Endothelial cell of umbilical vein (primary cell): ENCODE data around the gene ANK2. TPM values are rescaled to one million over a fixed set of nuclear protein-coding genes. Genes with fewer than 3 reads are reported as not detected.

ENCODE experiments used
- BruUV-seq: library from RNA; stranded (reverse); fragments of 400-500 nt; replicated peaks from 2 replicates; lab custom pipeline; 2021; lab: Mats Ljungman, UMichigan
- CTCF ChIA-PET: fragments of 300-600, 350-600 bp; sonication (Branson Sonifier 250); formaldehyde crosslinking; loops from one replicate; lab custom pipeline; 2021; ENCODE audit warnings: antibody characterized with exemption, inconsistent platforms; lab: Charles Lee
- POLR2A ChIA-PET: fragments of 300-600, 350-600 bp; sonication (Branson Sonifier 250); formaldehyde crosslinking; loops from one replicate; lab custom pipeline; 2021; ENCODE audit warnings: antibody characterized with exemption, inconsistent platforms; lab: Charles Lee
- DNase-seq: peaks from one replicate; pipeline ENCODE4 v3.0.0-alpha.2; 2011; ENCODE audit warnings: low read depth, low spot score
- FAIRE-seq: peaks from 2 replicates; lab custom pipeline; 2011; peaks lifted over from hg19 to GRCh38; lab: Jason Lieb, UNC
- H2AFZ ChIP-seq: 2 replicates; pipeline ENCODE4 v1.6.0; 2012; ENCODE audit warnings: low read depth, low read length, control low read depth, inconsistent platforms
- H3K27ac ChIP-seq: 2 replicates; pipeline ENCODE4 v1.5.1; 2011; ENCODE audit warnings: low read depth, mild to moderate bottlenecking, control low read depth, low read length, moderate library complexity; ENCODE audit not compliant: insufficient read depth
- H3K27me3 ChIP-seq, 2 experiments: 2 replicates each; pipeline versions ENCODE4 v1.6.0 to v1.6.1; 2011; ENCODE audit warnings: low read length in 2 of 2, mixed read lengths in 1 of 2; ENCODE audit not compliant: control insufficient read depth in 2 of 2, insufficient read depth in 2 of 2
- H3K36me3 ChIP-seq, 2 experiments: 2 replicates in 1 of 2; 3 replicates in 1 of 2; pipeline ENCODE4 v1.5.1; 2011; ENCODE audit warnings: low read length in 2 of 2, mild to moderate bottlenecking in 1 of 2, moderate library complexity in 1 of 2; ENCODE audit not compliant: control insufficient read depth in 2 of 2, insufficient read depth in 2 of 2; ENCODE audit errors: extremely low read depth in 1 of 2
- H3K4me1 ChIP-seq: 3 replicates; pipeline ENCODE4 v1.5.1; 2011; ENCODE audit warnings: mild to moderate bottlenecking, low read length; ENCODE audit not compliant: control insufficient read depth, insufficient read depth; ENCODE audit errors: extremely low read depth
- H3K4me2 ChIP-seq: 2 replicates; pipeline ENCODE4 v1.6.1; 2011; ENCODE audit warnings: low read length, control low read depth, mixed read lengths; ENCODE audit not compliant: insufficient read depth
- H3K4me3 ChIP-seq, 3 experiments: fragments of 200-600 bp in 1 of 3; sonication (generic), shearing (Covaris generic) in 1 of 3; replicated peaks in 1 of 3; 2 replicates each; pipeline ENCODE4 v1.5.1; 2011 to 2016; ENCODE audit warnings: control low read depth in 3 of 3, low read length in 3 of 3, mild to moderate bottlenecking in 2 of 3, inconsistent platforms in 1 of 3, low read depth in 1 of 3, moderate library complexity in 1 of 3; ENCODE audit not compliant: insufficient read depth in 1 of 3
- H3K79me2 ChIP-seq: 2 replicates; pipeline ENCODE4 v1.6.0; 2012; ENCODE audit warnings: low read length, inconsistent platforms; ENCODE audit not compliant: control insufficient read depth, insufficient read depth
- H3K9ac ChIP-seq: replicated peaks from 2 replicates; pipeline ENCODE3; 2011; ENCODE audit warnings: low read length, control low read depth; ENCODE audit not compliant: insufficient read depth; ENCODE audit errors: extremely low read depth
- H3K9me1 ChIP-seq: replicated peaks from 3 replicates; pipeline ENCODE4 v1.6.0; 2011; ENCODE audit warnings: mild to moderate bottlenecking, low read length; ENCODE audit not compliant: control insufficient read depth, insufficient read depth; ENCODE audit errors: extremely low read depth
- H3K9me3 ChIP-seq: replicated peaks from 2 replicates; pipeline ENCODE4 v1.5.1; 2012; ENCODE audit warnings: low read length, inconsistent platforms; ENCODE audit not compliant: control insufficient read depth, insufficient read depth
- H4K20me1 ChIP-seq: replicated peaks from 2 replicates; pipeline ENCODE3; 2011; ENCODE audit warnings: mild to moderate bottlenecking, low read length; ENCODE audit not compliant: control insufficient read depth, insufficient read depth; ENCODE audit errors: extremely low read depth
- EZH2 ChIP-seq: IDR thresholded peaks from 2 replicates; pipeline ENCODE4 v1.6.1; 2012; ENCODE audit warnings: borderline replicate concordance, low read depth, mild to moderate bottlenecking, moderate library complexity, low read length, inconsistent platforms; ENCODE audit not compliant: severe bottlenecking
- FOS ChIP-seq: IDR thresholded peaks from 2 replicates; pipeline ENCODE4 v1.6.1; 2011; ENCODE audit warnings: mild to moderate bottlenecking, low read length, moderate library complexity, borderline replicate concordance; ENCODE audit not compliant: insufficient read depth
- GATA2 ChIP-seq: IDR thresholded peaks from 2 replicates; pipeline ENCODE4 v1.7.0; 2011; ENCODE audit warnings: low read depth, mild to moderate bottlenecking, moderate library complexity, mixed read lengths, low read length; ENCODE audit not compliant: insufficient read length, insufficient read depth
- JUN ChIP-seq: IDR thresholded peaks from 2 replicates; pipeline ENCODE4 v1.6.1; 2011; ENCODE audit warnings: borderline replicate concordance, low read depth; ENCODE audit not compliant: insufficient read length, insufficient read depth
- MAX ChIP-seq: IDR thresholded peaks from 2 replicates; pipeline ENCODE4 v1.6.1; 2011; ENCODE audit not compliant: insufficient read depth, insufficient read length
- MYC ChIP-seq: IDR thresholded peaks from one replicate; pipeline ENCODE4 v1.6.1; 2011; ENCODE audit warnings: mild to moderate bottlenecking, low read depth, low read length
- POLR2A ChIP-seq: IDR thresholded peaks from 2 replicates; pipeline ENCODE4 v1.6.1; 2012; ENCODE audit warnings: low read depth, mild to moderate bottlenecking, control low read depth, low read length
- POLR2AphosphoS5 ChIP-seq: IDR thresholded peaks from 2 replicates; pipeline ENCODE4 v1.6.1; 2012; ENCODE audit warnings: low read depth, mild to moderate bottlenecking, control low read depth, low read length, moderate library complexity; ENCODE audit not compliant: insufficient read depth
- dilution Hi-C: fragments of 300-500 bp; cut with MboI; formaldehyde crosslinking; loops from one replicate; pipeline ENCODE4 v1.15.0; 2019; ENCODE audit warnings: low sequenced_read_pairs; ENCODE audit not compliant: extremely low pct_ligation_motif_present
- intact Hi-C: fragments of 100-400 bp; cut with micrococcal nuclease; formaldehyde crosslinking; loops from one replicate; pipeline ENCODE4 v1.10.0; 2022
- polyA plus RNA-seq, 4 experiments: library from polyadenylated mRNA; depleted of rRNA in 3 of 4; stranded (reverse) in 3 of 4; unstranded in 1 of 4; fragments of >200 nt; gene quantifications; 2 replicates each; pipeline versions ENCODE4 v1.2.1 to v1.2.3, GENCODE V29; 2011 to 2012; ENCODE audit warnings: missing spikeins in 1 of 4
- total RNA-seq: library from RNA; stranded (reverse); gene quantifications from 2 replicates; pipeline ENCODE4 v1.2.3, GENCODE V29; 2021
- TF ChIP-seq, protein P1 (sequence below), 2 donors: IDR thresholded peaks; 1 replicate in 1 of 2; 2 replicates in 1 of 2; pipeline ENCODE4 v1.5.1; 2011; ENCODE audit warnings: low read length in 2 of 2, mild to moderate bottlenecking in 2 of 2, moderate library complexity in 2 of 2, control low read depth in 1 of 2, inconsistent platforms in 1 of 2, low read depth in 1 of 2; ENCODE audit not compliant: insufficient read depth in 1 of 2; ENCODE audit errors: extremely low read depth in 1 of 2

The ANK2 gene
- total and polyA plus RNA-seq, 2 donors (not counting 3 experiments of a cell fraction or from before 2014, with no cell fraction given), result not detected

DNA sequence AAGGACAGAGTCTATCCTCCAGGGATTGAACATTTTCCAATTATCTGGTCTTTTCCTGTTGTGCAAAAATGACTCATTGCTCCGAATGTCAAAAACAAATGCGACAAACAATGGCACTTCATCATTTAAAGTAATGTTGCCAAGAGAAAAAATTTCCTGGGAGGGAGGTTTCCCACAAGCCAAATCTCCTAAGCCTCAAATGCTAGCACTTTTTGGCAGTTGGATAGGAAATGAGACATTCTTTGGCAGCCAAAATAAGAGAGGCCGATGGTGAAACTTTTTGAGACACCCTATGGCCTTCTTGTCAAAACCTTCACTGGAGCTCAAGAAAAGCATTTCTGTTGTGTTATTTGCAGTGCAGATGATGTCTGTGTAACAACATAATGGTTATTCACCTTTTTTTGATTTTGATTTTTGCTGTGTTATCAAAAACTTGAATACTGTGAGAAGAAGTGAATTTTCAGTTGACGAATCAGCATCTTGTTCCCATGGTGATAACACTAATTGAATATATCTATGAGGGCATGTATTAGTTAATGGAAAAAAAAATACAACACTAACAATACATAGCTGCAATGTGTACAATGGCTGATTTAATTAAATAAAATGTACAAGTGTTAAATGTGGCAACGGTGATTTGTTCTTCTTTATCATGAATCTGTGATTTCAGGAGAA lies 333.8 kb downstream of the ANK2 start:
- BruUV-seq, result no TSS peak
- Histone ChIP-seq H3K4me1 (peaks cover 29% of the 10 kb centered on the region), H3K36me3 (no peaks in the 10 kb centered on the region), H3K9ac (peak overlapping the region; percentile 36), H3K79me2 (no peaks in the 10 kb centered on the region), H3K27me3 (no peaks in the 10 kb centered on the region), H3K27ac (peak overlapping the region; percentile 57), H3K4me3 (no peak overlapping the region), H3K9me3 (no peaks in the 10 kb centered on the region), H3K4me2 (peak overlapping the region; percentile 25), H3K9me1 (no peaks in the 10 kb centered on the region), H2AFZ (no peak overlapping the region), H4K20me1 (no peaks in the 10 kb centered on the region)
- peak; percentile 91 for FAIRE-seq
- TF ChIP-seq FOS, result peak; percentile 74
- TF ChIP-seq MYC, result no peak
- peak; percentile 87 for TF ChIP-seq JUN
- intact Hi-C loops, result loop anchor here (1.0 to 2.0 kb wide), 3 partner anchors 34 to 379 kb away; no protein-coding TSS in a partner anchor
- CTCF ChIA-PET, result interaction anchor here (0.6 to 2.8 kb wide), 3 partner anchors 12 to 728 kb away, joined by 3 to 12 read pairs (median 5); no protein-coding TSS in a partner anchor
- DNase-seq, result peak; percentile 82
- dilution Hi-C loops, result no loop called here
- POLR2A ChIA-PET, result no interaction called here

DNA sequence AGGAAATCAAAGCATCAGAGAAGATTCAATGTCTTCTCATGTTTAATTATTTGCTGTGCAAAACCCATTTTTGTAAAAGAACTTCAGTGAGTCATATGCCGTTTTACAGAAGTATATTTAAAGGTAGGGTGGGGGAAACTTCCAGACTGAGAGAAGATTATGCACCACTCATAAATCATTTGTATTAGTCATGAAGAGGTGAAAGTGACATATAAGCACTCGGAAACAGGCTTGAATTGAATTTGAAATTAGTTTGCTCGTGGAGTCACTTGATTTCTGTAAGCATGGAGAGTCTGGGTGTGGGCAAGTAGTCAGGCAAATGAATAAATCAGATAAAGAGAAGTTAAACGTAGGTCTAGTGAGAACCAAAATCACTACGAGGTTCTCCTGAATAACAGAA lies 335.1 kb downstream of the ANK2 start:
- Histone ChIP-seq H3K9me3 (no peaks in the 10 kb centered on the region), H3K79me2 (no peaks in the 10 kb centered on the region), H2AFZ (peak overlapping the region; percentile 47), H3K9me1 (no peaks in the 10 kb centered on the region), H3K27ac (peak overlapping the region; percentile 57), H3K4me3 (no peak overlapping the region), H3K9ac (no peak overlapping the region), H3K36me3 (no peaks in the 10 kb centered on the region), H4K20me1 (no peaks in the 10 kb centered on the region), H3K4me1 (peaks cover 29% of the 10 kb centered on the region), H3K27me3 (no peaks in the 10 kb centered on the region), H3K4me2 (peak overlapping the region; percentile 25)
- dilution Hi-C loops, result no loop called here
- BruUV-seq, result no TSS peak
- peak; percentile 55 for FAIRE-seq
- TF ChIP-seq POLR2AphosphoS5 (no peak), POLR2A (no peak), GATA2 (no peak), EZH2 (no peak), MAX (no peak), FOS (peak; percentile 73), JUN (peak; percentile 40), MYC (no peak)
- TF ChIP-seq, protein P1, sequence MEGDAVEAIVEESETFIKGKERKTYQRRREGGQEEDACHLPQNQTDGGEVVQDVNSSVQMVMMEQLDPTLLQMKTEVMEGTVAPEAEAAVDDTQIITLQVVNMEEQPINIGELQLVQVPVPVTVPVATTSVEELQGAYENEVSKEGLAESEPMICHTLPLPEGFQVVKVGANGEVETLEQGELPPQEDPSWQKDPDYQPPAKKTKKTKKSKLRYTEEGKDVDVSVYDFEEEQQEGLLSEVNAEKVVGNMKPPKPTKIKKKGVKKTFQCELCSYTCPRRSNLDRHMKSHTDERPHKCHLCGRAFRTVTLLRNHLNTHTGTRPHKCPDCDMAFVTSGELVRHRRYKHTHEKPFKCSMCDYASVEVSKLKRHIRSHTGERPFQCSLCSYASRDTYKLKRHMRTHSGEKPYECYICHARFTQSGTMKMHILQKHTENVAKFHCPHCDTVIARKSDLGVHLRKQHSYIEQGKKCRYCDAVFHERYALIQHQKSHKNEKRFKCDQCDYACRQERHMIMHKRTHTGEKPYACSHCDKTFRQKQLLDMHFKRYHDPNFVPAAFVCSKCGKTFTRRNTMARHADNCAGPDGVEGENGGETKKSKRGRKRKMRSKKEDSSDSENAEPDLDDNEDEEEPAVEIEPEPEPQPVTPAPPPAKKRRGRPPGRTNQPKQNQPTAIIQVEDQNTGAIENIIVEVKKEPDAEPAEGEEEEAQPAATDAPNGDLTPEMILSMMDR (IDR thresholded peaks at IDR 0.05; ENCODE audit: extremely low read depth in 1 of 2, insufficient read depth in 1 of 2, low read depth in 1 of 2, low read length in 2 of 2), result no peak
- POLR2A ChIA-PET, result no interaction called here
- CTCF ChIA-PET, result interaction anchor here (1.8 to 2.8 kb wide), 2 partner anchors 10 to 400 kb away, joined by 5 to 12 read pairs; no protein-coding TSS in a partner anchor
- peak; percentile 79 for DNase-seq
- intact Hi-C loops, result loop anchor here (2.0 kb wide), 1 partner anchor 498 kb away; no protein-coding TSS in a partner anchor
